ES-I3 (cell line): ENCODE results near the gene METTL6.
"Not testable (repeated sequence)": the region's sequence is repeated elsewhere in the genome, so short reads cannot be mapped to it uniquely, and the experiment has no call there.

Source experiments
- H3K36me3 ChIP-seq: 2 replicates; pipeline ENCODE4 v1.6.1; 2013; ENCODE audit warnings: mild to moderate bottlenecking, low read length, control low read depth, moderate library complexity; ENCODE audit not compliant: insufficient read depth
- H3K4me1 ChIP-seq: 2 replicates; pipeline ENCODE4 v1.6.1; 2013; ENCODE audit warnings: mild to moderate bottlenecking, control low read depth, low read length; ENCODE audit not compliant: insufficient read depth
- H3K9ac ChIP-seq: 2 replicates; pipeline ENCODE4 v1.6.1; 2013; ENCODE audit warnings: low read depth, mild to moderate bottlenecking, low read length, moderate library complexity
- H3K9me3 ChIP-seq: 2 replicates; pipeline ENCODE4 v1.6.1; 2013; ENCODE audit warnings: mild to moderate bottlenecking, low read length, moderate library complexity; ENCODE audit not compliant: control insufficient read depth, insufficient read depth

The METTL6 gene

GRCh38 chr3:15427182-15427880 lies at the start of gene METTL6, which contains the start of gene EAF1:
TSS of gene METTL6 (minus strand) at chr3:15427544. CDS start at chr3:15426511, 1,033 bp downstream.
TSS of gene EAF1 (plus strand) at chr3:15427598. CDS start at chr3:15427780, 182 bp downstream.
- Histone ChIP-seq H3K36me3 (peaks cover 17% of the 10 kb centered on the region; the same call in 1 of the 2 replicates), H3K9ac (peak within 1 kb of the TSS; percentile 92), H3K4me1 (peaks cover 5% of the 10 kb centered on the region; the same call in 1 of the 2 replicates)

GRCh38 chr3:15476378-15476777 lies 49.0 kb upstream of the METTL6 start:
- H3K36me3 ChIP-seq, result no peaks in the 10 kb centered on the region
- no peaks in the 10 kb centered on the region for H3K4me1 ChIP-seq
- H3K9ac ChIP-seq, result no peak overlapping the region
- no peaks in the 10 kb centered on the region for H3K9me3 ChIP-seq

More at GRCh38 chr3:15427182-15427880, at the start of gene METTL6, which contains the start of gene EAF1:
- no peaks in the 10 kb centered on the region for H3K9me3 ChIP-seq

- no peaks in the 10 kb centered on the region for H3K36me3 ChIP-seq
- no peaks in the 10 kb centered on the region for H3K4me1 ChIP-seq
- H3K9ac ChIP-seq, result no peak overlapping the region
- H3K9me3 ChIP-seq, result no peaks in the 10 kb centered on the region
These were observed 47.8 kb upstream of the METTL6 start for GRCh38 chr3:15475161-15475560.

- Histone ChIP-seq H3K9me3 (no peaks in the 10 kb centered on the region), H3K9ac (no peak overlapping the region), H3K4me1 (no peaks in the 10 kb centered on the region), H3K36me3 (no peaks in the 10 kb centered on the region)
These were observed 44.5 kb upstream of the METTL6 start for GRCh38 chr3:15471861-15472260.

GRCh38 chr3:15470849-15471248 lies 43.5 kb upstream of the METTL6 start:
- no peaks in the 10 kb centered on the region for H3K9me3 ChIP-seq
- no peaks in the 10 kb centered on the region for H3K4me1 ChIP-seq
- no peaks in the 10 kb centered on the region for H3K36me3 ChIP-seq
- no peak overlapping the region for H3K9ac ChIP-seq

- Histone ChIP-seq H3K9me3 (no peaks in the 10 kb centered on the region), H3K36me3 (no peaks in the 10 kb centered on the region), H3K9ac (no peak overlapping the region), H3K4me1 (no peaks in the 10 kb centered on the region)
These were observed 42.9 kb upstream of the METTL6 start for GRCh38 chr3:15470261-15470660.

- no peaks in the 10 kb centered on the region for H3K9me3 ChIP-seq
- no peak overlapping the region for H3K9ac ChIP-seq
- no peaks in the 10 kb centered on the region for H3K36me3 ChIP-seq
- H3K4me1 ChIP-seq, result no peaks in the 10 kb centered on the region
These were observed 40.2 kb upstream of the METTL6 start for GRCh38 chr3:15467227-15468181.

GRCh38 chr3:15465876-15466585 lies 38.7 kb upstream of the METTL6 start:
- Histone ChIP-seq H3K9me3 (no peaks in the 10 kb centered on the region), H3K36me3 (no peaks in the 10 kb centered on the region), H3K9ac (no peak overlapping the region), H3K4me1 (no peaks in the 10 kb centered on the region)

GRCh38 chr3:15462451-15462850 lies 35.1 kb upstream of the METTL6 start:
- H3K36me3 ChIP-seq, result no peaks in the 10 kb centered on the region
- H3K9ac ChIP-seq, result no peak overlapping the region
- H3K9me3 ChIP-seq, result no peaks in the 10 kb centered on the region
- no peaks in the 10 kb centered on the region for H3K4me1 ChIP-seq

GRCh38 chr3:15460891-15461531 lies 33.7 kb upstream of the METTL6 start:
- H3K4me1 ChIP-seq, result no peaks in the 10 kb centered on the region

GRCh38 chr3:15458212-15458780 lies 31.0 kb upstream of the METTL6 start:
- H3K9ac ChIP-seq, result no peak overlapping the region
- no peaks in the 10 kb centered on the region for H3K4me1 ChIP-seq
- H3K9me3 ChIP-seq, result no peaks in the 10 kb centered on the region

More at GRCh38 chr3:15460891-15461531, 33.7 kb upstream of the METTL6 start:
- Histone ChIP-seq H3K9ac (no peak overlapping the region), H3K9me3 (no peaks in the 10 kb centered on the region), H3K36me3 (no peaks in the 10 kb centered on the region)

GRCh38 chr3:15456915-15457314 lies 29.6 kb upstream of the METTL6 start:
- H3K9me3 ChIP-seq, H3K36me3 ChIP-seq, H3K4me1 ChIP-seq, H3K9ac ChIP-seq: not testable (repeated sequence)

More at GRCh38 chr3:15458212-15458780, 31.0 kb upstream of the METTL6 start:
- no peaks in the 10 kb centered on the region for H3K36me3 ChIP-seq

GRCh38 chr3:15456321-15456720 lies 29.0 kb upstream of the METTL6 start:
- H3K36me3 ChIP-seq, result no peaks in the 10 kb centered on the region
- H3K9ac ChIP-seq, result no peak overlapping the region
- no peaks in the 10 kb centered on the region for H3K4me1 ChIP-seq
- H3K9me3 ChIP-seq, result no peaks in the 10 kb centered on the region
